Chondrocyte (in vitro differentiated cells): Measurements from ENCODE around the gene ASB1. TPM values are rescaled to one million over a fixed set of nuclear protein-coding genes. Genes with fewer than 3 reads are reported as not detected.
A peak's percentile ranks its signal among the peaks of the same experiment; 100 is the strongest.

Experiments
- DNase-seq: peaks from one replicate; pipeline ENCODE4 v3.0.0; 2021; ENCODE audit warnings: mixed read lengths, low spot score
- H3K27ac Mint-ChIP-seq: one replicate; pipeline ENCODE4 v1.8.0; 2021; ENCODE audit warnings: mild to moderate bottlenecking, moderate library complexity, mixed read lengths; ENCODE audit not compliant: unreplicated experiment
- H3K27me3 Mint-ChIP-seq: 2 replicates; pipeline ENCODE4 v1.8.0; 2021; ENCODE audit warnings: low read depth, mixed read lengths
- H3K36me3 Mint-ChIP-seq: 2 replicates; pipeline ENCODE4 v1.8.0; 2021; ENCODE audit warnings: low read depth, mixed read lengths
- H3K4me1 Mint-ChIP-seq: 2 replicates; pipeline ENCODE4 v1.8.0; 2021; ENCODE audit warnings: low read depth, mild to moderate bottlenecking, mixed read lengths
- H3K4me3 Mint-ChIP-seq: one replicate; pipeline ENCODE4 v1.8.0; 2021; ENCODE audit warnings: mild to moderate bottlenecking, moderate library complexity, mixed read lengths; ENCODE audit not compliant: unreplicated experiment
- H3K9me3 Mint-ChIP-seq: 2 replicates; pipeline ENCODE4 v1.8.0; 2021; ENCODE audit warnings: low read depth, mixed read lengths
- CTCF ChIP-seq: fragments of 200-600 bp; sonication (generic); IDR thresholded peaks from 2 replicates; pipeline ENCODE4 v1.5.0; 2021; ENCODE audit warnings: antibody characterized with exemption, mild to moderate bottlenecking, moderate library complexity
- total RNA-seq: library from RNA; stranded (reverse); gene quantifications from 3 replicates; pipeline ENCODE4 v1.2.1, GENCODE V29; 2021

ASB1 gene
- total RNA-seq, 1 donor from 2014 or later = 31.0 TPM

DNA sequence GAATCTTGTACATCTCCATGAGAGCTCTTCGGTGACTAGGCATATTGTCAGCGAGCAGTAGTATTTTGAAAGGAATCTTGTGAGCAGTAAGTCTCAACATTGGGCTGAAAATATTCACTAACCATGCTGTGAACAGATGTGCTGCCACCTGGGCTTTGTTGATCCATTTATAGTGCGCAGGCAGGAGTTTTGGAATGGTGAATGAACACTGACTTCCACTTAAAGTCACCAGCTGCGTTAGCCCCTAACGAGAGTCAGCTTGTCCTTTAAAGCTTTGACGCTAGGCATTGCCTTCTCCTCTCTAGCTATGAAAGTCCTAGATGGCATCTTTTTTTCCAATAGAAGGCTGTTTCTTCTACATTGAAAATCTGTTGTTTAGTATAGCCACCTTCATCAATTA is 4.1 kb downstream of the ASB1 start:
- no peak for DNase-seq
- peaks cover 9% of the 10 kb centered on the region for H3K9me3 Mint-ChIP-seq
- H3K36me3 Mint-ChIP-seq = peaks cover 14% of the 10 kb centered on the region
- no peak overlapping the region for H3K27ac Mint-ChIP-seq
- H3K27me3 Mint-ChIP-seq = no peaks in the 10 kb centered on the region
- H3K4me1 Mint-ChIP-seq = peaks cover 47% of the 10 kb centered on the region
- no peak for TF ChIP-seq CTCF
- H3K4me3 Mint-ChIP-seq = no peak overlapping the region

GRCh38 chr2:238431456-238431855 is 4.7 kb downstream of the ASB1 start:
- no peak for DNase-seq
- Mint-ChIP-seq H3K36me3 (peaks cover 17% of the 10 kb centered on the region), H3K4me3 (no peak overlapping the region), H3K9me3 (peaks cover 9% of the 10 kb centered on the region), H3K4me1 (peaks cover 47% of the 10 kb centered on the region), H3K27ac (no peak overlapping the region), H3K27me3 (no peaks in the 10 kb centered on the region)
- TF ChIP-seq CTCF = no peak

DNA sequence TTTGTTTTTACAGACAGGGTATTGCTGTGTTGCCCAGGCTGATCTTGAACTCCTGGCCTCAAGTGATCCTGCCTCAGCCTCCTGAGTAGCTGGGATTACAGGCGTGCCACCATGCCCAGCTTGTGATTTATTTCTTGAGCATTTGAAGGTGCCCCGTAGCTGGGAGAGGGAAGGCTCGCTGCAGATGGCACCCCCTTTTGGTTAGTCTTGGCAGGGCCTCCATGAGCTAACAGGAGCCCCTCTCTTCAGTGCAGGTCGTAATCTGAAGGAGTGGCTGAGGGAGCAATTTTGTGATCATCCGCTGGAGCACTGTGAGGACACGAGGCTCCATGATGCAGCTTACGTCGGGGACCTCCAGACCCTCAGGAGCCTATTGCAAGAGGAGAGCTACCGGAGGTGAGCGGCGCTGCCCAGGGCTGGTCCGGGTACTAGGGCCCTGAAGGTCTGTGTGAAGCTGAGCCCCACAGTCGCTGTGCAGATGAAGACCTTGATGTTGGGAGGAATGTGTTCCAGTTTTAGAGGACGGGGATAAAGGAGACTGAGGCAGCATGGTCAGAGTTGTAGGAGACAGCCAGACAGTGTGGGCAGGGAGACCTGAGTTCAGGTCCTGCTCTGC is 6.7 kb downstream of the ASB1 start:
- peaks cover 40% of the 10 kb centered on the region for H3K4me1 Mint-ChIP-seq
- peaks cover 9% of the 10 kb centered on the region for H3K9me3 Mint-ChIP-seq
- DNase-seq = no peak
- H3K36me3 Mint-ChIP-seq = peaks cover 24% of the 10 kb centered on the region
- peak; percentile 30 for TF ChIP-seq CTCF
- H3K27me3 Mint-ChIP-seq = no peaks in the 10 kb centered on the region
- peak overlapping the region; percentile 78 for H3K27ac Mint-ChIP-seq
- no peak overlapping the region for H3K4me3 Mint-ChIP-seq

DNA sequence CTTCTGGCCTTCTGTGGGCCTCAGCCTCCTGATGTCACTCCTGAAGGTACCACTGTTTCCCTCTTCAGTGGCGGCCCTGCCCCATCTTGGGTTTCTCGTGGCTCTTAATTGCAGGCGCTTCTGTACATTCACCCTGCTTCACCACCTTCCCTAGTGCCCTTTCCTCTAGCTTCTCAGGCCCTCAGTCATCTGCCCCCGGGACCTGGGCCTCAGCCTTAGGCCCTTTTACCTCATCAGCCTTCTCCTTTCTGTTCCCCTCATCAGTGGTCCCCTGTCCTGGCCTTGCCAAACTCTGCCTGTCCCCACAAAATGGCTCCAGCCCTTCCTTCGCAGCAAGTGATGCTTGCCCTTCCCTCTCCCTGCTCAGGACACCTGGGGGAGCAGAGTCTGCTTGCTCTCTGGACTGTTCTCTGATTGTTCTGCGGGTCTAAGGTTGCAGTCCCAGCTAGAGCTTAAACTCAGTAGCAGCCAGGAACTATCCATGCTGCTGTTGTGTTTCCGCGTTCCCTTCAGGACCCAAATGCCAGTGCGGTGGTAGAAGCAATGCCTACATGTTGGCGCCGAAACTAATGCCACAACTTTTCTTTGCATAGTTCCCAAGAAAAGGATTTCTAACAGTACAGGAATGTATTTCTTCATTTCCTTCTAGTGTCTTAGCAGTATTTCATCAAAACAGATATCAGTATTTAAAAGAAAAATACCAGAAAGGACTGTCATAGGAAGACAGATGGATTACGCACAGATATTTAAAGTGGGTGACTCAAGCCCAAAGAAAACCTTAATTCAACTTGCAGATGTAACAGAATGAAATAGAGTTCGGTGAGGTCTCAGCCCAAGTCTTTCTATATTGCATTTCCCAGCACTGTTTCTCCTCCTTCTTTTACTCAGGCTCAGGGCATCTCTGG is 7.5 kb downstream of the ASB1 start:
- H3K4me3 Mint-ChIP-seq = no peak overlapping the region
- no peaks in the 10 kb centered on the region for H3K27me3 Mint-ChIP-seq

More for the DNA sequence above, 7.5 kb downstream of the ASB1 start:
- Mint-ChIP-seq H3K4me1 (peaks cover 41% of the 10 kb centered on the region), H3K9me3 (peaks cover 9% of the 10 kb centered on the region), H3K36me3 (peaks cover 26% of the 10 kb centered on the region), H3K27ac (peak overlapping the region; percentile 97)
- TF ChIP-seq CTCF = no peak
- no peak for DNase-seq
